Measurements from ENCODE around the gene ZNF610. TPM values are rescaled to one million over a fixed set of nuclear protein-coding genes. Genes with fewer than 3 reads are reported as not detected.
A peak's percentile ranks its signal among the peaks of the same experiment; 100 is the strongest.

ZNF610 gene
- polyA plus RNA-seq, 2 donors: 0.19 to 0.43 TPM

DNA sequence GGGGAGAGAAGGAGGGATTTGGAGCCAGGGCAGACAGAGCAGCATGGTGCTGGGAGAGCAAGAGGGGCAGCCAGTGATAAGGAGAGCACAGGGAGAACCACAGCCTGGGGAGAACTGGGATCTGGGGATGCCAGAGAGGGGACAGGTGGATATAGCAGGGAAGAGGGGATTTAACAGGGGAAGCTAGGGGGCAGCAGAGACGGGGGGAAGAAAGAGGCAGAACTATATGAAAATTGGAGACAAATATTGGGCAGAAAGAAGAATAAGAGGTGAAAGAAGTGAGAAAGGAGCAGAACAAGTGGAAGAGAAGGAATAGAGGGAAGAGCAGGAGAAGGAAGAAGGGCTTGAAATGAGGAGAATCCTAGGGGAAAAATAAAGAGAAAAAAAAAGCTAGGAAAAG is 55.1 kb downstream of the ZNF610 start:
- H3K27ac ChIP-seq (ENCODE audit: low read depth in 2 of 2, low read length in 1 of 2): no peak overlapping the region
- H3K36me3 ChIP-seq (ENCODE audit: control insufficient read depth in 2 of 2, insufficient read depth in 2 of 2, low read length in 1 of 2): no peaks in the 10 kb centered on the region
- H3K4me1 ChIP-seq (ENCODE audit: control insufficient read depth in 2 of 2, insufficient read depth in 2 of 2, low read length in 1 of 2): no peaks in the 10 kb centered on the region
- peaks cover 20 to 22% of the 10 kb centered on the region in 2 donors for H3K9me3 ChIP-seq (ENCODE audit: control insufficient read depth in 2 of 2, insufficient read depth in 1 of 2, low read depth in 1 of 2, low read length in 1 of 2)
- no peaks in the 10 kb centered on the region for H3K27me3 ChIP-seq (ENCODE audit: control insufficient read depth in 1 of 2, insufficient read depth in 2 of 2, low read length in 2 of 2)
- no peak overlapping the region for H3K4me3 ChIP-seq (ENCODE audit: low read depth in 1 of 2, low read length in 2 of 2)
- WGBS, 2 donors: 59 to 60% methylated on average over 1 of the region's 1 CpG

- H3K27ac ChIP-seq (ENCODE audit: low read depth in 2 of 2, low read length in 1 of 2): peak within 1 kb of the TSS; percentile 75 to 76
- H3K9me3 ChIP-seq (ENCODE audit: control insufficient read depth in 2 of 2, insufficient read depth in 1 of 2, low read depth in 1 of 2, low read length in 1 of 2): peaks cover 9 to 25% of the 10 kb centered on the region in 2 donors
Measured at GRCh38 chr19:52397310-52398080, 61.5 kb downstream of the ZNF610 start, which contains the start of gene ZNF528. Gene ZNF528 (plus strand): TSS chr19:52397849. CDS start chr19:52402014, 4,165 bp downstream.

GRCh38 chr19:52398081-52398441 is 62.0 kb downstream of the ZNF610 start:
- H3K27ac ChIP-seq (ENCODE audit: low read depth in 2 of 2, low read length in 1 of 2): peak overlapping the region; percentile 75 to 76
- H3K4me3 ChIP-seq (ENCODE audit: low read depth in 1 of 2, low read length in 2 of 2): peak overlapping the region; percentile 73 to 74
- WGBS, 2 donors: 3 to 7% methylated on average over 14 of the region's 14 CpGs
- peaks cover 0 to 10% of the 10 kb centered on the region in 2 donors for H3K36me3 ChIP-seq (ENCODE audit: control insufficient read depth in 2 of 2, insufficient read depth in 2 of 2, low read length in 1 of 2)
- H3K27me3 ChIP-seq (ENCODE audit: control insufficient read depth in 1 of 2, insufficient read depth in 2 of 2, low read length in 2 of 2): no peaks in the 10 kb centered on the region
- peaks cover 0 to 4% of the 10 kb centered on the region in 2 donors for H3K4me1 ChIP-seq (ENCODE audit: control insufficient read depth in 2 of 2, insufficient read depth in 2 of 2, low read length in 1 of 2)
- peaks cover 9 to 25% of the 10 kb centered on the region in 2 donors for H3K9me3 ChIP-seq (ENCODE audit: control insufficient read depth in 2 of 2, insufficient read depth in 1 of 2, low read depth in 1 of 2, low read length in 1 of 2)

More at GRCh38 chr19:52397310-52398080, 61.5 kb downstream of the ZNF610 start, which contains the start of gene ZNF528:
- no peaks in the 10 kb centered on the region for H3K27me3 ChIP-seq (ENCODE audit: control insufficient read depth in 1 of 2, insufficient read depth in 2 of 2, low read length in 2 of 2)
- 1% methylated on average over 36 of the region's 36 CpGs for WGBS, 2 donors
- peak within 1 kb of the TSS; percentile 73 to 74 for H3K4me3 ChIP-seq (ENCODE audit: low read depth in 1 of 2, low read length in 2 of 2)
- H3K36me3 ChIP-seq (ENCODE audit: control insufficient read depth in 2 of 2, insufficient read depth in 2 of 2, low read length in 1 of 2): peaks cover 0 to 8% of the 10 kb centered on the region in 2 donors
- H3K4me1 ChIP-seq (ENCODE audit: control insufficient read depth in 2 of 2, insufficient read depth in 2 of 2, low read length in 1 of 2): peaks cover 0 to 4% of the 10 kb centered on the region in 2 donors

GRCh38 chr19:52410276-52410675 is 74.2 kb downstream of the ZNF610 start:
- H3K36me3 ChIP-seq (ENCODE audit: control insufficient read depth in 2 of 2, insufficient read depth in 2 of 2, low read length in 1 of 2): peaks cover 18 to 19% of the 10 kb centered on the region in 2 donors
- H3K27ac ChIP-seq (ENCODE audit: low read depth in 2 of 2, low read length in 1 of 2): no peak overlapping the region
- H3K4me3 ChIP-seq (ENCODE audit: low read depth in 1 of 2, low read length in 2 of 2): no peak overlapping the region
- H3K4me1 ChIP-seq (ENCODE audit: control insufficient read depth in 2 of 2, insufficient read depth in 2 of 2, low read length in 1 of 2): no peaks in the 10 kb centered on the region
- H3K9me3 ChIP-seq (ENCODE audit: control insufficient read depth in 2 of 2, insufficient read depth in 1 of 2, low read depth in 1 of 2, low read length in 1 of 2): peaks cover 14 to 34% of the 10 kb centered on the region in 2 donors
- WGBS, 2 donors: 96 to 98% methylated on average over 6 of the region's 6 CpGs
- H3K27me3 ChIP-seq (ENCODE audit: control insufficient read depth in 1 of 2, insufficient read depth in 2 of 2, low read length in 2 of 2): no peaks in the 10 kb centered on the region

GRCh38 chr19:52415711-52416110 is 79.7 kb downstream of the ZNF610 start:
- no peaks in the 10 kb centered on the region for H3K27me3 ChIP-seq (ENCODE audit: control insufficient read depth in 1 of 2, insufficient read depth in 2 of 2, low read length in 2 of 2)
- H3K36me3 ChIP-seq (ENCODE audit: control insufficient read depth in 2 of 2, insufficient read depth in 2 of 2, low read length in 1 of 2): peaks cover 0 to 2% of the 10 kb centered on the region in 2 donors
- no peak overlapping the region for H3K4me3 ChIP-seq (ENCODE audit: low read depth in 1 of 2, low read length in 2 of 2)
- WGBS, 2 donors: 96 to 97% methylated on average over 5 of the region's 5 CpGs
- H3K4me1 ChIP-seq (ENCODE audit: control insufficient read depth in 2 of 2, insufficient read depth in 2 of 2, low read length in 1 of 2): no peaks in the 10 kb centered on the region
- no peak overlapping the region for H3K27ac ChIP-seq (ENCODE audit: low read depth in 2 of 2, low read length in 1 of 2)
- peaks cover 23 to 37% of the 10 kb centered on the region in 2 donors for H3K9me3 ChIP-seq (ENCODE audit: control insufficient read depth in 2 of 2, insufficient read depth in 1 of 2, low read depth in 1 of 2, low read length in 1 of 2)

Other genes starting within 250 kb of the ZNF610 start
- 1 to 10 TPM; 8.1 to 8.5 TPM for gene ZNF841, start 240.5 kb upstream of the ZNF610 start, polyA plus RNA-seq
- 1 to 10 TPM; 1.4 to 1.7 TPM for gene ZNF616, start 196.3 kb upstream of the ZNF610 start, polyA plus RNA-seq
- 1 to 10 TPM; 3.0 to 4.4 TPM for gene ZNF836, start 164.6 kb upstream of the ZNF610 start, polyA plus RNA-seq
- gene PPP2R1A, start 146.2 kb upstream of the ZNF610 start, polyA plus RNA-seq: 100 to 1,000 TPM; 108 to 130 TPM
- gene ZNF766, start 66.7 kb upstream of the ZNF610 start, polyA plus RNA-seq: 1 to 10 TPM; 1.7 to 2.7 TPM
- 1 to 10 TPM; 5.7 to 6.0 TPM for gene ZNF480, start 39.1 kb upstream of the ZNF610 start, polyA plus RNA-seq
- gene ZNF880, start 33.7 kb downstream of the ZNF610 start, polyA plus RNA-seq: 1 to 10 TPM; 5.4 to 5.7 TPM
- 1 to 10 TPM; 4.0 to 8.9 TPM for gene ZNF528, start 61.6 kb downstream of the ZNF610 start, polyA plus RNA-seq
- under 1 TPM; 0.04 to 0.05 TPM for gene ZNF534, start 92.9 kb downstream of the ZNF610 start, polyA plus RNA-seq
- under 1 TPM; 0.27 to 0.35 TPM for gene ZNF578, start 117.3 kb downstream of the ZNF610 start, polyA plus RNA-seq
- 1 to 10 TPM; 1.6 to 4.2 TPM for gene ZNF808, start 191.4 kb downstream of the ZNF610 start, polyA plus RNA-seq
- 1 to 10 TPM; 3.1 to 9.5 TPM for gene ZNF701, start 234.0 kb downstream of the ZNF610 start, polyA plus RNA-seq

All from esophagus (tissue), 2 donors.